Measurements from ENCODE around the gene STX12.

DNA sequence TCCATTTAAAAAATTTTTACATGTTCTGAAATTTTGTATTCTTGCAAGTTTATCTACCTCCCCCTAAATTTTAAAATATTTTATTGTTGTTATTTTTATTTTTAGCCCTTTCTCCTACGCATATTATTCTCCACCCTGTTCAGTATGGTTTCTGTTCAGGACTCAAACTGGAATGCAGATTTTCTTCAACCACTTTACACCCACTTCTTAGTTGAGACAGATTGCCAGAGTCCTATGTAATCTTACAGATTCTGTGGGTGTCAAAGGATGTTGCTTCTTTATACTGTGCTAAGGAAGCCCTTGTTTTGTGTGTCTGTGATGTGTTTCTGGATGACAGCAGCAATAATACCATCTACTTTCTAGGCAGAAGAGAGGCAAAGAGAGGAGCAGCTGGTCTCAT, 36.9 kb downstream of the STX12 start:
- TF ChIP-seq, protein P1, sequence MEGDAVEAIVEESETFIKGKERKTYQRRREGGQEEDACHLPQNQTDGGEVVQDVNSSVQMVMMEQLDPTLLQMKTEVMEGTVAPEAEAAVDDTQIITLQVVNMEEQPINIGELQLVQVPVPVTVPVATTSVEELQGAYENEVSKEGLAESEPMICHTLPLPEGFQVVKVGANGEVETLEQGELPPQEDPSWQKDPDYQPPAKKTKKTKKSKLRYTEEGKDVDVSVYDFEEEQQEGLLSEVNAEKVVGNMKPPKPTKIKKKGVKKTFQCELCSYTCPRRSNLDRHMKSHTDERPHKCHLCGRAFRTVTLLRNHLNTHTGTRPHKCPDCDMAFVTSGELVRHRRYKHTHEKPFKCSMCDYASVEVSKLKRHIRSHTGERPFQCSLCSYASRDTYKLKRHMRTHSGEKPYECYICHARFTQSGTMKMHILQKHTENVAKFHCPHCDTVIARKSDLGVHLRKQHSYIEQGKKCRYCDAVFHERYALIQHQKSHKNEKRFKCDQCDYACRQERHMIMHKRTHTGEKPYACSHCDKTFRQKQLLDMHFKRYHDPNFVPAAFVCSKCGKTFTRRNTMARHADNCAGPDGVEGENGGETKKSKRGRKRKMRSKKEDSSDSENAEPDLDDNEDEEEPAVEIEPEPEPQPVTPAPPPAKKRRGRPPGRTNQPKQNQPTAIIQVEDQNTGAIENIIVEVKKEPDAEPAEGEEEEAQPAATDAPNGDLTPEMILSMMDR (tag by site-specific recombination; IDR thresholded peaks at IDR 0.05), result no peak
- TF ChIP-seq ZNF211 (tag by site-specific recombination; IDR thresholded peaks at IDR 0.05; ENCODE audit: low read depth) (no peak), MZF1 (tag by site-specific recombination; IDR thresholded peaks at IDR 0.05; ENCODE audit: borderline replicate concordance) (no peak), ZNF670 (tag by site-specific recombination; IDR thresholded peaks at IDR 0.05; ENCODE audit: low read depth) (no peak), ZNF114 (tag by site-specific recombination; IDR thresholded peaks at IDR 0.05) (no peak), YY1 (tag by site-specific recombination; IDR thresholded peaks at IDR 0.05) (no peak), SP3 (tag by site-specific recombination; IDR thresholded peaks at IDR 0.05) (no peak), ZBTB20 (tag by site-specific recombination; IDR thresholded peaks at IDR 0.05) (no peak), ZBTB1 (tag by site-specific recombination; IDR thresholded peaks at IDR 0.05) (no peak), ZBTB7A (tag by site-specific recombination; IDR thresholded peaks at IDR 0.05; ENCODE audit: low read depth) (no peak), ZNF510 (tag by site-specific recombination; IDR thresholded peaks at IDR 0.05; ENCODE audit: insufficient replicate concordance) (no peak)
- TF ChIP-seq, protein P2, sequence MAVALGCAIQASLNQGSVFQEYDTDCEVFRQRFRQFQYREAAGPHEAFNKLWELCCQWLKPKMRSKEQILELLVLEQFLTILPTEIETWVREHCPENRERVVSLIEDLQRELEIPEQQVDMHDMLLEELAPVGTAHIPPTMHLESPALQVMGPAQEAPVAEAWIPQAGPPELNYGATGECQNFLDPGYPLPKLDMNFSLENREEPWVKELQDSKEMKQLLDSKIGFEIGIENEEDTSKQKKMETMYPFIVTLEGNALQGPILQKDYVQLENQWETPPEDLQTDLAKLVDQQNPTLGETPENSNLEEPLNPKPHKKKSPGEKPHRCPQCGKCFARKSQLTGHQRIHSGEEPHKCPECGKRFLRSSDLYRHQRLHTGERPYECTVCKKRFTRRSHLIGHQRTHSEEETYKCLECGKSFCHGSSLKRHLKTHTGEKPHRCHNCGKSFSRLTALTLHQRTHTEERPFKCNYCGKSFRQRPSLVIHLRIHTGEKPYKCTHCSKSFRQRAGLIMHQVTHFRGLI (tag by site-specific recombination; IDR thresholded peaks at IDR 0.05), result no peak
- TF ChIP-seq, protein P3, sequence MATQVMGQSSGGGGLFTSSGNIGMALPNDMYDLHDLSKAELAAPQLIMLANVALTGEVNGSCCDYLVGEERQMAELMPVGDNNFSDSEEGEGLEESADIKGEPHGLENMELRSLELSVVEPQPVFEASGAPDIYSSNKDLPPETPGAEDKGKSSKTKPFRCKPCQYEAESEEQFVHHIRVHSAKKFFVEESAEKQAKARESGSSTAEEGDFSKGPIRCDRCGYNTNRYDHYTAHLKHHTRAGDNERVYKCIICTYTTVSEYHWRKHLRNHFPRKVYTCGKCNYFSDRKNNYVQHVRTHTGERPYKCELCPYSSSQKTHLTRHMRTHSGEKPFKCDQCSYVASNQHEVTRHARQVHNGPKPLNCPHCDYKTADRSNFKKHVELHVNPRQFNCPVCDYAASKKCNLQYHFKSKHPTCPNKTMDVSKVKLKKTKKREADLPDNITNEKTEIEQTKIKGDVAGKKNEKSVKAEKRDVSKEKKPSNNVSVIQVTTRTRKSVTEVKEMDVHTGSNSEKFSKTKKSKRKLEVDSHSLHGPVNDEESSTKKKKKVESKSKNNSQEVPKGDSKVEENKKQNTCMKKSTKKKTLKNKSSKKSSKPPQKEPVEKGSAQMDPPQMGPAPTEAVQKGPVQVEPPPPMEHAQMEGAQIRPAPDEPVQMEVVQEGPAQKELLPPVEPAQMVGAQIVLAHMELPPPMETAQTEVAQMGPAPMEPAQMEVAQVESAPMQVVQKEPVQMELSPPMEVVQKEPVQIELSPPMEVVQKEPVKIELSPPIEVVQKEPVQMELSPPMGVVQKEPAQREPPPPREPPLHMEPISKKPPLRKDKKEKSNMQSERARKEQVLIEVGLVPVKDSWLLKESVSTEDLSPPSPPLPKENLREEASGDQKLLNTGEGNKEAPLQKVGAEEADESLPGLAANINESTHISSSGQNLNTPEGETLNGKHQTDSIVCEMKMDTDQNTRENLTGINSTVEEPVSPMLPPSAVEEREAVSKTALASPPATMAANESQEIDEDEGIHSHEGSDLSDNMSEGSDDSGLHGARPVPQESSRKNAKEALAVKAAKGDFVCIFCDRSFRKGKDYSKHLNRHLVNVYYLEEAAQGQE (tag by site-specific recombination; IDR thresholded peaks at IDR 0.05), result no peak
- TF ChIP-seq, protein P4, sequence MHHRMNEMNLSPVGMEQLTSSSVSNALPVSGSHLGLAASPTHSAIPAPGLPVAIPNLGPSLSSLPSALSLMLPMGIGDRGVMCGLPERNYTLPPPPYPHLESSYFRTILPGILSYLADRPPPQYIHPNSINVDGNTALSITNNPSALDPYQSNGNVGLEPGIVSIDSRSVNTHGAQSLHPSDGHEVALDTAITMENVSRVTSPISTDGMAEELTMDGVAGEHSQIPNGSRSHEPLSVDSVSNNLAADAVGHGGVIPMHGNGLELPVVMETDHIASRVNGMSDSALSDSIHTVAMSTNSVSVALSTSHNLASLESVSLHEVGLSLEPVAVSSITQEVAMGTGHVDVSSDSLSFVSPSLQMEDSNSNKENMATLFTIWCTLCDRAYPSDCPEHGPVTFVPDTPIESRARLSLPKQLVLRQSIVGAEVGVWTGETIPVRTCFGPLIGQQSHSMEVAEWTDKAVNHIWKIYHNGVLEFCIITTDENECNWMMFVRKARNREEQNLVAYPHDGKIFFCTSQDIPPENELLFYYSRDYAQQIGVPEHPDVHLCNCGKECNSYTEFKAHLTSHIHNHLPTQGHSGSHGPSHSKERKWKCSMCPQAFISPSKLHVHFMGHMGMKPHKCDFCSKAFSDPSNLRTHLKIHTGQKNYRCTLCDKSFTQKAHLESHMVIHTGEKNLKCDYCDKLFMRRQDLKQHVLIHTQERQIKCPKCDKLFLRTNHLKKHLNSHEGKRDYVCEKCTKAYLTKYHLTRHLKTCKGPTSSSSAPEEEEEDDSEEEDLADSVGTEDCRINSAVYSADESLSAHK (tag by site-specific recombination; IDR thresholded peaks at IDR 0.05), result no peak

Data from HEK293 (cell line).